Gastrocnemius medialis (tissue), 4 donors: ENCODE data around the gene PRR9.

Experiments used
- POLR2A ChIP-seq, 2 donors: fragments of 450-650 bp; IDR thresholded peaks; one replicate each; pipeline ENCODE4 v1.6.1; 2017; ENCODE audit warnings: antibody characterized with exemption in 2 of 2, mild to moderate bottlenecking in 2 of 2, moderate library complexity in 2 of 2
- TF ChIP-seq, protein P1 (sequence below), 5 experiments: fragments of 450-650 bp in 3 of 5; fragments of 200-600 bp in 2 of 5; sonication (generic) in 2 of 5; IDR thresholded peaks in 4 of 5; conservative IDR thresholded peaks in 1 of 5; 1 replicate in 4 of 5; 2 replicates in 1 of 5; pipeline ENCODE4 v1.5.1; 2016 to 2019; ENCODE audit warnings: antibody characterized with exemption in 5 of 5, mild to moderate bottlenecking in 3 of 5, moderate library complexity in 3 of 5

GRCh38 chr1:153190373-153190772 lies 27.0 kb upstream of the PRR9 start:
- TF ChIP-seq, protein P1, sequence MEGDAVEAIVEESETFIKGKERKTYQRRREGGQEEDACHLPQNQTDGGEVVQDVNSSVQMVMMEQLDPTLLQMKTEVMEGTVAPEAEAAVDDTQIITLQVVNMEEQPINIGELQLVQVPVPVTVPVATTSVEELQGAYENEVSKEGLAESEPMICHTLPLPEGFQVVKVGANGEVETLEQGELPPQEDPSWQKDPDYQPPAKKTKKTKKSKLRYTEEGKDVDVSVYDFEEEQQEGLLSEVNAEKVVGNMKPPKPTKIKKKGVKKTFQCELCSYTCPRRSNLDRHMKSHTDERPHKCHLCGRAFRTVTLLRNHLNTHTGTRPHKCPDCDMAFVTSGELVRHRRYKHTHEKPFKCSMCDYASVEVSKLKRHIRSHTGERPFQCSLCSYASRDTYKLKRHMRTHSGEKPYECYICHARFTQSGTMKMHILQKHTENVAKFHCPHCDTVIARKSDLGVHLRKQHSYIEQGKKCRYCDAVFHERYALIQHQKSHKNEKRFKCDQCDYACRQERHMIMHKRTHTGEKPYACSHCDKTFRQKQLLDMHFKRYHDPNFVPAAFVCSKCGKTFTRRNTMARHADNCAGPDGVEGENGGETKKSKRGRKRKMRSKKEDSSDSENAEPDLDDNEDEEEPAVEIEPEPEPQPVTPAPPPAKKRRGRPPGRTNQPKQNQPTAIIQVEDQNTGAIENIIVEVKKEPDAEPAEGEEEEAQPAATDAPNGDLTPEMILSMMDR (IDR thresholded peaks at IDR 0.05 in 4 of 5, conservative IDR thresholded peaks at IDR 0.05 in 1 of 5): no peak
- no peak for TF ChIP-seq POLR2A (IDR thresholded peaks at IDR 0.05)
